GM19238 (cell line): ENCODE measurements around the gene DDI2.

Source experiments
- DNase-seq: peaks from one replicate; pipeline ENCODE4 v3.0.0; 2011; ENCODE audit warnings: low spot score; ENCODE audit not compliant: insufficient read length

The DDI2 gene

DNA sequence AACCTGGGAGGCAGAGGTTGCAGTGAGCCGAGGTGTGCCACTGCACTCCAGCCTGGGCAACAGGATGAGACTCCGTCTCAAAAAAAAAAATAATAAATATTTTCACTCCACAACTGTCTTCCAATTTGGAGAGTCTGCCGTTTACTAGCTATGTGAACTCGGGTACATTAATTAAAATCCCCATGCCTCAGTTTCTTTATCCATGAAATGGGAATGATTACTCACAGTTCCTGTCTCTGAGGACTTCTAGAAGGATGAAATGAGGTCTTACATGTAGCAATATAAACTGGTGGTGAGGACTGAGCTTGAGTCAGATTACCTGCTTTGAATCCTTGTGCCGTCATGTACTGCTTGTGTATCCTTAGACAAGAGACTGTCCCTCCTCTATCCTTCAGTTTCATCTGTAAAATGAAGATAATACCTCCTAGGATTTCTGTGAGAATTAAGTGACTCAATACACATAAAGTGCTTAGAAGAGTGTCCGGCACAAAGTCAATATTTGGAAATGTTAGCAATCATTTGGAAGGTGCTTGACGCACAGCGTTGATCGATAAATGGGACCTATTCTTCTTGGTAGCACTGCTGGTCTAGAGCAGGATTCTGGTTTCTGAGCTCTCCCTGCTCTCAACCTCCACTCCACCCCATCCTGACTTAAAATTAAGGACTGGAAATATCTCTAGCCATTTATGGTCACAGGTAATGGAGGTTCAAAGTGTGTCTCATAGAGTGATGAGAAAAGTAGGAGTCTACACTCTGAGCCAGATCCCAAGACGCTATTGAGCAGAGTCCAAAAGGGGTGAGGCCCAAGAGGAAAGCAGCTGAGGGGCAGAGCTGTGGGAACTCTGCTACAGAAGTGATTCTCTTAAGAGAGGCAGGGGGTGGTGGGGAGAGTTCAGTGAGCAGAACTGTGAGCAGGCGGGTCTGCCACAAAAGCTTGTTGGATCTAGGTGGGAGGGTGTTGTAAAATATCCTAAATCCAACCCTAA, 11.6 kb upstream of the DDI2 start:
- DNase-seq, result no peak

DNA sequence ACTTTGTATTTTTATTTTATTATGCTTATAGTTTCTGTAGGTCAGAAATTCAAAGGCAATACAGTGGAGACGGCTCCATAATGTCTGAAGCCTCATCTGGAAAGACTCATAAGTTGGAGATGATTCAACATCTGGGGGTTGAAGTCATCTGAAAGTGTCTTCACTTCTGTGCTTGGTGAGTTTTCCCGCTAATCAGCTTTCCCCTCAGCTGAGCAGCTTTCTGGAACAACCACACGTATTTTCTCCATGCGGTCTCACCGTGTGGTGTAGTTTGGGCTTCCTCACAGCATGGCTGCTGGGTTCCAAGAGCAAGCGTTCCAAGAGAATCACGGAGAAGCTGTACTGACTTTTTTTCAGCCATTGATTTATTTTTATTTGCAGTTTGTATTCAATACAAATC, 7.6 kb upstream of the DDI2 start:
- DNase-seq, result no peak

DNA sequence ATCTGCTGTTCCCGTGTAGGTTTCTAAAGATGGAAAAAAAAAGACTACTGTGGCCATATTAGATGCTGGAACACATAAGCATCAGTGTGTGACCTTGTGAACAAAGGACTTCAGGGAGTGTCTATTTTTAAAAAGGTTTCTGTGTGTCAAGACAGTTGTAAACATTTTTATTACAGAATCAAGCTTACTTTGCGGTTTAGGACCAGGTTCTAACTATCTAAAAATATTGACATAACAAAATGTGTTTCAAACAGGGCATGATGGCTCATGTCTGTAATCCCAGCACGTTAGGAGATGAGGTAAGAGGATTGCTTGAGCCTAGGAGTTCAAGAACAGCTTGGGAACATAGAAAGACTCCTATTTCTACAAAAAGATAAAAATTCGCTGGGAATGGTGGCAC, 7.1 kb upstream of the DDI2 start:
- no peak for DNase-seq

- no peak for DNase-seq
Observed at GRCh38 chr1:15616373-15617172, 685 bp upstream of the DDI2 start.

DNA sequence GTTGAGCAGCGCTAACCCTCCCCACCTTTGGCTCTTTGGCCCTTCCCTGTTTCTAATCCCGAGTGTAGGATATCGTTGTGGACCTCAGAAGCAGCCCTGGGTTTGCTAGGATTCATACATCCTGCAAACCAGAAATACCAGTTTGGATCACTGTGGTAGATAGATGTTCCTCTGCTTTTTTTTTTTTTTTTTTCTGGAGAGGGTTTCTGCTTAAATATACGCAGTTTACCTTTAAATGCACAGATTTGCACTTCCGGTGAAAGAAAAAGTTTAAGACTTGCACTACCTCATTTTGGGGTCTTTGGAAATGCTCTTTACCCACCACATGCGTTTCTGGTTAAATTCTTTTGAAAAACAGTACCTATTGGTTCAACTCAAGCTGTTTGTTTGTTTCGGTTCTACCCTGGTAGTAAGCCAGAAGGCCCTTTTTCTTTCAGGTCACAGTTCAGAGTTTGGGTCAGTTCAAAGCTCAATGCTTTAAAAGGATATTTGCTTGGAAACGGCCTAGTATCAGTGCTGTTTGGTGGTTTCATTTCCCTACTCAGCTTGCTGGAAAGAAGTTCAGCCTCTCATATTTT, 908 bp downstream of the DDI2 start:
- peak; percentile 34 for DNase-seq

- DNase-seq, result no peak
Observed at GRCh38 chr1:15618655-15619525, 1.6 kb downstream of the DDI2 start.

DNA sequence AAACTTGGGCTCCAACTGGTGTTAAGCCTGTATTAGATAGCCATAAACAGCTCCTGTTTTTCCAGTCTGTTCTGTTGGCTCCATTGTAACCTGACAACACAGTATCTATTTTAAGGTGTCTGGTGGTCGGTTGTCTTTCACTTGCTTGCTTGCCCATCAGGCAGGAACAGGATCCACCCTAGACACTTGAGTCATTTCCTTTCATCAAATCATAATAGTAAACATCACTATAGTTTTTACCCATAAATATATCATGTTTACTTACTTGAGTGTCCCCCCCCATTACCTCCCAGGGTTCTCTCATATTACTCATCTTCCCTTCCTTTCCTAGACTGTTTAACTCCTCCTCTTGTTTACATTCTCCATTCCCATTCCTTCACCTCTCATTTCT, 2.9 kb downstream of the DDI2 start:
- no peak for DNase-seq

DNA sequence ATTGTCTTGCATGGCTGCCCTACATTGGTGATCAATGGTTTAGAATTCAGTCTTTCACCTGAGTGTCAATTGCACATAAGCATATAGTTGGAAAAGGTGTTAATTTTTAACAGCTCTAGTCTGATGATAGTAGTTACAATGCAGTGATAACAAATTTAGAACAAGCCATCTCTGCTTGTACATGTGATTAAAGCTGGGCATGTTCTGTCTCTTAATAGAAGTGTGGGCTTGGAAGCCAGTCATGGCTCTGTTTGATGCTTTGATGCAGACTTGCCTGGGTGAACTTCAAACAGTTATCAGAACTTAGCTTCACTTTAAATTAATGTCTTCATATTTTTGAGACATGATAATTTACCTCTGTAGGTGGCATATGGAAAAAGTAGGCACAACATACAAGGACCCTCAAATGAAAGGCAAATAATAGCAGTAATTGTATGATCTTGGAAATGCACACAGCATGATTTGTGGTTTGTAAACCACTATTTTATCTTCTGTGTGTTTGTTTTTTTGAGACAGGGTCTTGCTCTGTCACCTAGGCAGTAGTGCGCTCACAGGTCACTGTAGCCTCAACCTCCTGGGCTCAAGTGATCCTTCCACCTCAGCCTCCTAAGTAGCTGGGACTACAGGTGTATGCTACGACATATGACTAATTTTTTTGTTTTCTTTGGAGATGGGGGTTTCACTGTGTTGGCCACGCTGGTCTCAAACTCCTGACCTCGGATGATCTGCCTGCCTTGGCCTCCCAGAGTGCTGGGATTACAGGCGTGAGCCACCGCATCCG, 3.8 kb downstream of the DDI2 start:
- no peak for DNase-seq

DNA sequence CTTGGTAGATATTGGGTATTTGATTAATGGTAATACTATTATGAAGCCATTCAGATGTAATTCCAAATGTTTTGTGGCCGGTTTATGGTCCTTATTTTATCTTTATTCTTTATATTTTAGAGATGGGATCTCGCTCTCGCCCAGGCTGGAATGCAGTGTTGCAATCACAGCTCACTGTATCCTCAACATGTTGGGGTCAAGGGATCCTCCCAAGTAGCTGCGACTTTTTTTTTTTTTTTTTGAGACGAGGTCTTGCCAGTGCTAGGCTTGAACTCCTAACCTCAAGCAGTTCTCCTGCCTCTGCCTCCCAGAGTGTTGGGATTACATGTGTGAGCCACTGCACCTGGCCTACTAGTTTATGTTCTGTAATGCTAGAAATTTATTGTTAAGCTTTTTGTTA, 4.7 kb downstream of the DDI2 start:
- DNase-seq, result no peak

DNA sequence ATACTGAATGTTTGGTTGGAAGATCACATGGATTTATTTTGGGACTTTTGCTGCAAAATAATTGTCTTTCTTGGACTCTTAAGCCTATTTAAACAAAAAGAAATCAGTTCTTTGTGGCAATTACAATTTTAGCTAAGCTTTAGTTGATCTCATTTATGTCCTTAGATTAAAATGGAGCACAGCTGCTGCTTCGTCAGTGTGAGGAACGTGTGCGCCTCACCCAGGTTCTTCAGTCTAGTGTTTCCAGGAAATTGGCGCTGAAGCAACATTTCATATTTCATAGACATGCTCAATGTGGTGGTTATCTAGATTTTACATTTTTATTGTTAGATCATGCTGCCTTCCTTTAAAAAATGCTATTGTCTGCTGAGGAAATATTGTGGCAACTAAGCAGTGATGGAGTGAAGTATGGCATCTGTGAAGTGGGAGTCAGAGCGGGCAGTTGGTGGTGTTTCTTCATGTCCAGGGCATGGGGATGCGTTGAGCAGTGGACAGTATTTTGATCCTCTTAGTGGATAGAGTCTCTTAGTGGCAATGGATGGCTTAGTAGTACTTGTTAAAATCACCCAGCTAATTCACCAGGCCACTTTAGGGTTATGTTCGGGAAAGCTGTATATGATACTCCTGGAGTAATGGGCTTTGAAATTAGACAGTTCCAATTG, 5.6 kb downstream of the DDI2 start:
- no peak for DNase-seq

DNA sequence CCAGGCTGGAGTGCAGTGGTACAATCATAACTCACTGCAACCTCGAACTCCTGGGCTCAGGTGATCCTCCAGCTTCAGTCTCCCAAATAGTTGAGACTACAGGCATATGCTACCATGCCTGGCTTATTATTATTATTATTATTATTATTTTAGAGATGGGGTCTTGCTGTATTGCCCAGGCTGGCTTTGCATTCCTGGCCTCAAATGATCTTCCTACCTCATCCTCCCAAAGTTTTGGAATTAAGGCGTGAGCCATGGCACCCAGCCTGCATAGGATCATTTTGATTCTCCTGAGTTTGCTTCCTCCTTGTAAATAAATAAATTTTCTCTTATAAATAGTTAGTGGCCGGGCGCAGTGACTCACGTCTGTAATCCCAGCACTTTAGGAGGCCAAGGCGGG, 6.2 kb downstream of the DDI2 start:
- DNase-seq, result no peak

GRCh38 chr1:15624133-15624714, 7.0 kb downstream of the DDI2 start:
- no peak for DNase-seq

DNA sequence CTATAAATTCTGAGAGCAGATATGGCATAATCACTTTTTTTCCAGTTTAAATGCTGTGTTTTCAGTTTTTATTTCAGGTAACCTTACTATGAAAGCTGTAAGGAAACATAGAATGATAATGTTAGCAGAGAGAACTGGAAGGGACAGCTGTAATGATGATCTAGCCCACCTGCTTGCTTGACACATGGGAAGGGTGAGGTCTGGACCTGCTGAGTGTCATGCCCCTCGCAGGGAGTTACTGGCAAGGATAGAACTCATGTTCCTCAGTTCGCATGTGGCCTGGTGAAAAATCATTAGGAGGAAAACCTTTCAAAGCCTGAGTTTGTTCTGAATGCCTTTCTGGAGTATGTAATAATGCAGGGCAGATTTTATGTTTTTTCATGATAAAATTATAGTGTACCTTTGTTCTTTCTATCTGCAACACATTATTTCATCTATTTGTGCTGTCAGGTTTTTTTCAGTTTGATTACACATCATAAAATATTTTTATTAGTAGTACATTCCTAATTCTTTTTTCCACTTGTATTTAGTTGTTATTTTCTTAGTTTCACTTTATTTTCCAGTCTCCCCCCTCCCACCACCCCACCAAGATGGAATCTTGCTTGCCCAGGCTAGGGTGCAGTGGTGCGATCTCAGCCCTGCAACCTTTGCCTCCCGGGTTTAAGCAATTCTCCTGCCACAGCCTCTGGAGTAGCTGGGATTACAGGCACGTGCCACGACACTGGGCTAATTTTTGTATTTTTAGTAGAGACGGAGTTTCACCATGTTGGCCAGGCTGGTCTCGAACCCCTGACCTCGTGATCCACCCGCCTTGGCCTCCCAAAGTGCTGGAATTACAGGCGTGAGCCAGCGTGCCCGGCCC, 8.0 kb downstream of the DDI2 start:
- DNase-seq, result no peak

GRCh38 chr1:15626269-15626950, 9.2 kb downstream of the DDI2 start:
- DNase-seq, result no peak

DNA sequence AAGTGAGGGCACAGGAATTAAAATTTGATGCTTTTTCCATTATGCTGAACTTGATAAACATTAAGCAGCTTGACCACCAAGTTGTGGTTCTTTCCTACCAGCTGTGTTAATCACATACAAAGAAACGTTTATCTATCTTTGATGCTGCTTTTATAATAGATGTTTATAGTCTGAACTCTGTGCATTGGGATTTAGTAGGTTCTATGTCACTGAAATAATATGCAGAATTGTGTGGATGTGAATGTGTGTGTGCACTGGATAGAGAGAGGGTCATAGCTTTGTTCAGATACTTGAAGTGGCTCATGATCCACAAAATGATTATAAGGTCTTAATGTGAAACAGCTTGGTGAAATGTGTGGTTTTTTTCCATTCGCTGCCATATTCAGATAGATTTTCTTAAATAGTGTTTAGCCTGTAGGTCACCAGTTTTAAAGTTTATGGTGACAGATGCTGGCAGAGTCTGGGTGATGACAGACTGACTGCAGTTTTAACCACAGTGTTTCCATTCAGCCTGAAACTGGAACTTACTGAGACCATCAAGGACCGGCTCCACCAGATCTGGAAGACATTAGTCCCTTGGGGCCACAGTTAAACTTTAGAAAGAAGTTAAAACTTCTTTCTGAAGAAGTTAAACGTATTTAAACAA, 10.2 kb downstream of the DDI2 start:
- DNase-seq, result peak; percentile 52

- no peak for DNase-seq
Observed at GRCh38 chr1:15628003-15628402, 10.7 kb downstream of the DDI2 start.

GRCh38 chr1:15633756-15634420, 16.6 kb downstream of the DDI2 start:
- no peak for DNase-seq
